Esophagus muscularis mucosa (tissue), 4 donors: ENCODE results near the gene DCLK2. TPM values are rescaled to one million over a fixed set of nuclear protein-coding genes. Genes with fewer than 3 reads are reported as not detected.

ENCODE experiments used
- DNase-seq: peaks from one replicate; pipeline ENCODE4 v3.0.0-alpha.2; 2017; ENCODE audit errors: extremely low spot score
- H3K27ac ChIP-seq, 4 donors: fragments of 200-600 bp; sonication (generic); replicated peaks in 1 of 4; 1 replicate in 3 of 4; 2 replicates in 1 of 4; pipeline ENCODE4 v1.5.1; 2016 to 2019; ENCODE audit warnings: mild to moderate bottlenecking in 1 of 4
- H3K27me3 ChIP-seq, 4 donors: fragments of 200-600 bp; sonication (generic); one replicate each; pipeline versions ENCODE4 v1.5.1 to v1.6.0; 2016 to 2019
- H3K36me3 ChIP-seq, 4 donors: fragments of 200-600 bp; sonication (generic); one replicate each; pipeline ENCODE4 v1.5.1; 2016 to 2019
- H3K4me1 ChIP-seq, 4 donors: fragments of 200-600 bp; sonication (generic); one replicate each; pipeline ENCODE4 v1.5.1; 2016 to 2019
- H3K4me3 ChIP-seq, 4 donors: fragments of 200-600 bp; sonication (generic); 1 replicate in 2 of 4; 2 replicates in 2 of 4; pipeline ENCODE4 v1.5.1; 2016 to 2019; ENCODE audit warnings: mild to moderate bottlenecking in 4 of 4, moderate library complexity in 1 of 4
- H3K9me3 ChIP-seq, 4 donors: fragments of 200-600 bp; sonication (generic); 1 replicate in 3 of 4; 2 replicates in 1 of 4; pipeline ENCODE4 v1.5.1; 2016 to 2019
- EP300 ChIP-seq: sonication (generic); formaldehyde crosslinking; IDR thresholded peaks from one replicate; pipeline ENCODE4 v1.6.1; 2017; ENCODE audit warnings: antibody characterized with exemption
- POLR2A ChIP-seq: fragments of 450-650 bp; IDR thresholded peaks from one replicate; pipeline ENCODE4 v1.6.1; 2017; ENCODE audit warnings: antibody characterized with exemption, moderate library complexity, mild to moderate bottlenecking, low read depth
- POLR2AphosphoS5 ChIP-seq, 2 donors: sonication (generic); formaldehyde crosslinking; IDR thresholded peaks; one replicate each; pipeline ENCODE4 v1.6.1; 2017; ENCODE audit warnings: antibody characterized with exemption in 2 of 2
- WGBS: methylation state at CpG from one replicate; pipeline ENCODE4 v1.1.5; 2018; 5-methylcytosine and 5-hydroxymethylcytosine counted together
- intact Hi-C: fragments of 100-400 bp; cut with DNase I; formaldehyde crosslinking; loops from one replicate; pipeline ENCODE4 v1.15.1; 2023
- total RNA-seq, 4 donors: library from RNA; depleted of rRNA; stranded (reverse); fragments of >200 nt; gene quantifications; one replicate each; pipeline versions ENCODE4 v1.1.0 to v1.2.1, GENCODE V29; 2016
- TF ChIP-seq, protein P1 (sequence below), 3 experiments: fragments of 200-600 bp in 2 of 3; fragments of 450-650 bp in 1 of 3; sonication (generic) in 2 of 3; IDR thresholded peaks; one replicate each; pipeline ENCODE4 v1.5.1; 2017 to 2019; ENCODE audit warnings: antibody characterized with exemption in 3 of 3, mild to moderate bottlenecking in 2 of 3, moderate library complexity in 1 of 3

Gene DCLK2
- total RNA-seq, 4 donors from 2014 or later: 15.4 to 29.3 (median 19.3) TPM

DNA sequence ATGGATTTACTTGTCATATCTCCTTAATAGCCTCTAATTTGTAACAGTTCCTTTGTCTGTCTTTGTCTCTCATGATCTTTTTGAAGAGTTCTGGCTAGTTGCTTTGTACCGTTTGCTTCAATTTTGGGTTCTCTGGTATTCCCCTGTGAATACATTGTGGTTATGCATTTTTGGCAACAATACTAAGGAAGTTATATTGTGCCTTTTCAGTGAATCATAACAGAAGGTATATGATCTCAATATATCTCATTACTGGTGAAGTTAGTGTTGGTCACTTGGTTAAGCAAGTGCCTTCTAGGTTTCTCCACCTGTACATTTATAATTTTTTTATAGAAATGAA, 48.6 kb downstream of the DCLK2 start:
- 38% methylated on average over 1 of the region's 1 CpG for WGBS
- H3K9me3 ChIP-seq: peaks cover 0 to 5% (median 2%) of the 10 kb centered on the region in 4 donors
- intact Hi-C loops: no loop called here
- TF ChIP-seq, protein P1, sequence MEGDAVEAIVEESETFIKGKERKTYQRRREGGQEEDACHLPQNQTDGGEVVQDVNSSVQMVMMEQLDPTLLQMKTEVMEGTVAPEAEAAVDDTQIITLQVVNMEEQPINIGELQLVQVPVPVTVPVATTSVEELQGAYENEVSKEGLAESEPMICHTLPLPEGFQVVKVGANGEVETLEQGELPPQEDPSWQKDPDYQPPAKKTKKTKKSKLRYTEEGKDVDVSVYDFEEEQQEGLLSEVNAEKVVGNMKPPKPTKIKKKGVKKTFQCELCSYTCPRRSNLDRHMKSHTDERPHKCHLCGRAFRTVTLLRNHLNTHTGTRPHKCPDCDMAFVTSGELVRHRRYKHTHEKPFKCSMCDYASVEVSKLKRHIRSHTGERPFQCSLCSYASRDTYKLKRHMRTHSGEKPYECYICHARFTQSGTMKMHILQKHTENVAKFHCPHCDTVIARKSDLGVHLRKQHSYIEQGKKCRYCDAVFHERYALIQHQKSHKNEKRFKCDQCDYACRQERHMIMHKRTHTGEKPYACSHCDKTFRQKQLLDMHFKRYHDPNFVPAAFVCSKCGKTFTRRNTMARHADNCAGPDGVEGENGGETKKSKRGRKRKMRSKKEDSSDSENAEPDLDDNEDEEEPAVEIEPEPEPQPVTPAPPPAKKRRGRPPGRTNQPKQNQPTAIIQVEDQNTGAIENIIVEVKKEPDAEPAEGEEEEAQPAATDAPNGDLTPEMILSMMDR (IDR thresholded peaks at IDR 0.05): no peak
- no peak for TF ChIP-seq POLR2A
- no peak for TF ChIP-seq EP300
- TF ChIP-seq POLR2AphosphoS5 (IDR thresholded peaks at IDR 0.05): no peak
- DNase-seq: no peak
- H3K36me3 ChIP-seq: no peaks in the 10 kb centered on the region
- no peak overlapping the region for H3K4me3 ChIP-seq
- no peak overlapping the region for H3K27ac ChIP-seq
- no peaks in the 10 kb centered on the region for H3K27me3 ChIP-seq
- peaks cover 18 to 41% (median 38%) of the 10 kb centered on the region in 4 donors for H3K4me1 ChIP-seq

DNA sequence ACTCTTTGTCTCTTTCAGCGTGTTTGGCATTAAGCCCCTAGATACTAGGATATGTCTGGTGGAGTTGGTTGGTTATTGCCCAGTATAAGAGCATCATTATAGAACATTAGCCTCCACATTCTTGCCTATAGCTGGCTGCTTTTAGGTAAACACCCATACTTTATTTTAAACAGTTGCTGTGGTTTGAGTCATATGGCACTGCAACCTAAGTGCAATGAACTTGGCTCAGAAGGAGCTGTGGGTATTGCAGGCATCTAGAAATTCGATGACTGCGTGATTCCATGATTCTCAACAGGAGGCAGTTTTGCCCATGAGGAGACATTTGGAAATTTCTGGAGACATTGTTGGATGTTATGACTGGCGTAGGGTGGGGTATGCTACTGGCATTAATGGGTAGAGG, 49.5 kb downstream of the DCLK2 start:
- DNase-seq: no peak
- Histone ChIP-seq H3K27me3 (no peaks in the 10 kb centered on the region), H3K4me3 (no peak overlapping the region), H3K9me3 (no peaks in the 10 kb centered on the region), H3K4me1 (peaks cover 18 to 47% (median 43%) of the 10 kb centered on the region in 4 donors), H3K27ac (no peak overlapping the region), H3K36me3 (no peaks in the 10 kb centered on the region)
- intact Hi-C loops: no loop called here
- TF ChIP-seq, protein P1 (IDR thresholded peaks at IDR 0.05): no peak
- TF ChIP-seq EP300 (no peak), POLR2A (no peak), POLR2AphosphoS5 (IDR thresholded peaks at IDR 0.05) (no peak)
- 98% methylated on average over 4 of the region's 4 CpGs for WGBS

DNA sequence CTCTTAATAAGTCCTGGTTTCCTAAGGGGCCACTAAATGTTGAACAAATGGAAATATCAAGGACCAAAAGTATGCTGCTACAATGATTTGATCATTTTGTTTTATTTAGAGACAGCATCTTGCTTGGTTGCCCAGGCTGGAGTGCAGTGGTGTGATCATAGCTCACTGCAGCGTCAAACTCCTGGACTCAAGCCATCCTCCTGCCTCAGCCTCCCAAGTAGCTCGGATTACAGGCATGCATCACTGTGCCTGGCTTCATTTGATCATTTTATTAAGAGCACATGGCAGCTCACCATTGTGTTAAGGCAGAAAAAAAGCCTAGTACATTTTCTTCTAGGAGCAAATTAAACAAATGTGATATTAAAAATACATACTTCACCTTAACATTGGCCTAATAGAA, 52.7 kb downstream of the DCLK2 start:
- Histone ChIP-seq H3K27me3 (no peaks in the 10 kb centered on the region), H3K4me1 (peaks cover 11 to 53% (median 51%) of the 10 kb centered on the region in 4 donors), H3K4me3 (no peak overlapping the region), H3K27ac (peak overlapping the region in 3 of 4 donors; percentile 59 to 68 (median 66)), H3K9me3 (no peaks in the 10 kb centered on the region), H3K36me3 (no peaks in the 10 kb centered on the region)
- intact Hi-C loops: no loop called here
- no peak for DNase-seq
- TF ChIP-seq POLR2AphosphoS5 (IDR thresholded peaks at IDR 0.05) (peak; percentile 37 to 79), POLR2A (no peak)
- WGBS: 41% methylated on average over 2 of the region's 2 CpGs

DNA sequence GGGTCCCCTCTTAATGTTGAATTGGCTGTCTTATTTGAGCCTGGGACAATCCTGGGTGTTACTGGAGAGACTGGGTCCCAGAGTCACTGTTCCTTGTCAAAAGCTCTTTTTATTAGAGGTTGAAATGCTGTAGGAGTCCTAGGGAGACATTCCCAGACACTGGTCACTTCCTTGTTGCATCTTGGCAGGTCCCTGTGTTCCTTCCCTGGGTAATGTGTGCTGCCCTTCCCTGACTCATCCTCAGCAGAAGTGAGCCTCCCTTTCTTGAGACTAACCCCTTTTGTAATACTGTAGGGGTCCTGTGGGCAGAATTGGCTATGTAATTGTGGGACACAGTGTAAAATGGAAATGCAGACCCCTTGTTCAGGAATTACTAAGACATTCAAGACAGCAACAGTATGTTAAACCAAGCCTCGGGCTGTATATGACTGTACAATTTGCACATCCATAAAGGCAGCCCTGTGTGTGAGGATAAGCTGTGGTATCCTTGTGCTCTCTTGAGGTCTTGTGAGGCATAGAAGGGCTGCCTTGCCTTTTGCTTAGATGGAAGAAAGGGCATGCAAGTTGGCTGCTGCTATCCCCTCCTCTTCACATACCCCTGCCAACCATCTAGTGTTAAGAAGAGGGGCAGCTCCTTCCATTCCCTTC, 53.5 kb downstream of the DCLK2 start:
- intact Hi-C loops: no loop called here
- WGBS: 77% methylated on average over 1 of the region's 1 CpG
- H3K27ac ChIP-seq: peak overlapping the region; percentile 36 to 68 (median 62)
- peak in 1 of 2 donors; percentile 23 for TF ChIP-seq POLR2AphosphoS5 (IDR thresholded peaks at IDR 0.05)
- no peak for TF ChIP-seq POLR2A
- TF ChIP-seq, protein P1 (IDR thresholded peaks at IDR 0.05): no peak
- TF ChIP-seq EP300: no peak
- H3K9me3 ChIP-seq: no peaks in the 10 kb centered on the region
- no peak for DNase-seq
- H3K27me3 ChIP-seq: no peaks in the 10 kb centered on the region
- H3K4me3 ChIP-seq: no peak overlapping the region
- H3K36me3 ChIP-seq: no peaks in the 10 kb centered on the region
- H3K4me1 ChIP-seq: peaks cover 3 to 48% (median 44%) of the 10 kb centered on the region in 4 donors

DNA sequence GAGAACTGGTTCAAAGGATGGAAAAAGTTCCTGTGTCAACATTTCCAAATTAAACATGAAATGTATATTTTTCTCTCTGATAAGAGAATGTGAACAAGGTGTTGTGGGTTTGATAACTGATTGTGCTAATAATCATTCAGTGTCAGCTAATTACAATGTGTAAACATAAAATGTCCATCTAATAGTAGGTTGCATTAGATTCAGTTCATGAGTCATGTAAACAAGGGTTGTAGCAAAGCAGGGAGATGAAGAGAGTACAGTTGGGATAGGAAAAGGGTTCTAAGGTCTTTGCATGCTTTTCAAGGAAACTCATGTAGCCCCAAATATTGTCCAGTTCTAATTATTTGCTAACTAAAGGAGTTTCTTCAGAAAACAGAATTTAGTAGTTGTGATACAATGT, 55.4 kb downstream of the DCLK2 start:
- Histone ChIP-seq H3K27ac (no peak overlapping the region), H3K36me3 (no peaks in the 10 kb centered on the region), H3K4me3 (no peak overlapping the region), H3K27me3 (no peaks in the 10 kb centered on the region), H3K9me3 (no peaks in the 10 kb centered on the region), H3K4me1 (peaks cover 0 to 42% (median 41%) of the 10 kb centered on the region in 4 donors)
- DNase-seq: no peak
- TF ChIP-seq POLR2A (no peak), POLR2AphosphoS5 (IDR thresholded peaks at IDR 0.05) (no peak), EP300 (no peak)
- intact Hi-C loops: no loop called here
